Activated T-helper 1 cell treated with Interleukin-2 at 50 U/mL for 16 hours (primary cell): Measurements from ENCODE around the gene CSTB.
A peak's percentile ranks its signal among the peaks of the same experiment; 100 is the strongest.

ENCODE experiments used
- DNase-seq: peaks from one replicate; pipeline ENCODE4 v3.0.0-alpha.2; 2020; ENCODE audit warnings: low read depth

Gene CSTB

DNA sequence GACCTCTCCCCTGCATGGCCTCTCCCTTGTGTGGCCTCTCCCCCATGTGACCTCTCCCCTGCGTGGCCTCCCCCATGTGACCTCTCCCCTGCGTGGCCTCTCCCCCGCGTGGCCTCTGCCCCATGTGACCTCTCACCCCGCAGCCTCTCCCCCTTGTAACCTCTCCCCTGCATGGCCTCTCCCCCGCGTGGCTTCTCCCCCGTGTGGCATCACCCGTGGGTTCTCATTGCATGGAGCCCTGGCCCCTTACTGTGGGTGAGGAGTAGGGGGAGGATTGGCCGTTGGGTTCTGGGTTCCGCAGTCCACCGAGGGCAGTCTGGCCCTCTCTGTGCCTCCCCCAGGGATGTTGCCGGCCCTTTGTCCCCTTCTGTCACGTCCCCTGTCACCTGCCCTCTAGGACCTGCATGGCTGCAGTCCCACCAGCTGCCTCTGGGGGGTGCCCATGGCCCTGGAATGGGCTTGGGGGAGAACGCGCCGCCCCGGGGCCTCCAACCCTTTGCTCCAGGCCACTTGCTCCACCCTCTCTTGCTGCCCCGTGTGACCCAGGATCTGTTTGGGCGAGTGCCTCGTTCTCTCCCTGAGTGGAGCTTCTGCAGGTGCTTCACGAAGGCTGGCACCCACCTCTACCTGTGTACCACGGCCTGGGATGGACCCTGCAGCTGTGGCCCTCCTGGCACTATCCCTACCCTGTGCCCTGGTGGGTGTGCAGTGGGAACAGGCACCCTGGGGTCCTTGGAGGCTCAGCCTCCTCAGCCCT is 34.6 kb upstream of the CSTB start:
- peak; percentile 69 for DNase-seq

DNA sequence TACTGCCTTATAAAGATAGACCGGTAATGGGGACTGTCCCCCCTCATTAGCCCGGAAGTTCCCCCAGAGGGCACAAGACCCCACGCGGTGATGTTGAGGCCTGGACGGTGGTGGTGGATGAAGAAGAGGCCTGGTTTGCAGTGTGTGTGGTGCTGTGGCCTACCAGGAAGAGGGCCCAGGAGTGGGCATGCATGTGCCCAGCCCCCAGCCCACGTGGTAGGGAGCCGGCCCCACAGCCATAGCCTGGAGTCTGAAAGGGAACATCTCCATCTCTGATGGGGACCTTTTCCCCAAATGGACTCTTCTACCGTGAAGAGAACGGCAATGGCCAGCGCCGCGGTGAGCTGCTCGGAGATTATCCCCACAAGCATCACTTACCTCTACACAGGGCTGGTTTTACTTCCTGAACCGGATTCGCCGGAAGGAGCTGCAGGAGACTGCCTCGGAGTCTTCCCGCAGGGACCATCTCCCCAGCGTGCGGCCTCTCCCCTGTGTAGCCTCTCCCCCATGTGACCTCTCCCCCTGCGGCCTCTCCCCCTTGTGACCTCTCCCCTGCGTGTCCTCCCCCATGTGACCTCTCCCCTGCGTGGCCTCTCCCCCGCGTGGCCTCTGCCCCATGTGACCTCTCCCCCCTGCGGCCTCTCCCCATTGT is 33.9 kb upstream of the CSTB start:
- no peak for DNase-seq

DNA sequence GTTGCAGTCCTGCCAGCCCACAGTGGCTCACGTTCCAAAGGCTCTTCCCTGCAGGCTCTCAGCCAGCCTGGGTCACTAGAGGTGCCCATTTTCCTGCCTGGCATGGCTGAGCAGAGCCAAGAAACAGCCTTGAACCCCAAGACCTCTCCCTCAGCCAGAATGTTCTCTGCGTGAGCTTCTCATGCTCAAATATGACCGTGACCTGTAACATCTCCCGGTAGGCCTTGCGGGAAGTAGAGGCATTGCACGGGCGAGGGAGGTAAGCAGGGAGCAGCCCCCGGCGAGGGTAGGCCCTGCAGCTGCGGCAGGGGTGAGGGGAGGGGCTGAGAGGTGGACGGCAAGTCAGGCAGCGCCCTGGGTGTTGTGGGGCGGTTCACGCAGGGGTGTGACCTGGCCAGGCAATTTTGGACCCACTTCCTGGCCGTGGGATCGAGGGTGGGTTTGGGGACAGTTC is 33.3 kb upstream of the CSTB start:
- no peak for DNase-seq

DNA sequence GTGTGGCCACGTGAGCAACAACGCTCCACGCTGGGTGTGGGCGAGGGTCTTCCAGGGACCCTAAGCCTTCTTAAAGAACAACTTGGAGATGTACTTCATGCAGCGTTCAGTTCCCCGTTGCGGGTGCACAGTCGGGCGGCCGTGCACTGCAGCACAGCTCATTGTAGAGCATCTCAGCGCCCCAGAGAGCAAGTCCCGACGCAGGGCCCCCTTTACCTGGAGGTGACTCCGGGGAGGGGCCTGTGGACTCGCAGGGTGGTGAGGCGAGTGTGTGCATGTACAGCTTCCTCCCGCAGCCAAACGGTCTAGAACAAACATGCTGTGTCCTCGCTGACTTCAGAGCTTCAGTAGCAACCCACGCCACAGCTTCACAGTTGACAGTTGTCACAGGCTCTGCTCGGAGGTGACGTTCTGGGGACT is 32.7 kb upstream of the CSTB start:
- no peak for DNase-seq

DNA sequence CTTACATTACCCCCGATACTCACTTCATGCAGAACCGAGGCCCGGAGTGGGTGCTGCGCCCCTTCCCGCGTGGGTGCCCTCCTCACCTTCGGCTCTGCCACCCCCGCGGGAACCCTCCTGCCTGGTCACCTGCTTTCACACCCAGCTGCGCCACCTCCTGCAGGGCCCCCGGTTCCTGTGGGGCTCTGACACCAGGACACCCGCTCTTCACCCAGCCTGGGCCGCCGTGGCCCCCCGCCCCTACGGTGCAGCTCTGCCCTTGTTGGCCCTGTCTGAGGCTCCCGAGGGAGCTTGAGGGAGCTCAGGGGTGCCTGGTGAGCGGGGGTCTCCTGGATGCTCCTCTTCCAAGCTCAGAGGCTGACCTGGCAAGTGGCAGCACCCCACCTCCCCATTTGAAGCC is 32.3 kb upstream of the CSTB start:
- DNase-seq, result no peak

GRCh38 chr21:43806017-43806710 is 30.1 kb upstream of the CSTB start:
- no peak for DNase-seq

DNA sequence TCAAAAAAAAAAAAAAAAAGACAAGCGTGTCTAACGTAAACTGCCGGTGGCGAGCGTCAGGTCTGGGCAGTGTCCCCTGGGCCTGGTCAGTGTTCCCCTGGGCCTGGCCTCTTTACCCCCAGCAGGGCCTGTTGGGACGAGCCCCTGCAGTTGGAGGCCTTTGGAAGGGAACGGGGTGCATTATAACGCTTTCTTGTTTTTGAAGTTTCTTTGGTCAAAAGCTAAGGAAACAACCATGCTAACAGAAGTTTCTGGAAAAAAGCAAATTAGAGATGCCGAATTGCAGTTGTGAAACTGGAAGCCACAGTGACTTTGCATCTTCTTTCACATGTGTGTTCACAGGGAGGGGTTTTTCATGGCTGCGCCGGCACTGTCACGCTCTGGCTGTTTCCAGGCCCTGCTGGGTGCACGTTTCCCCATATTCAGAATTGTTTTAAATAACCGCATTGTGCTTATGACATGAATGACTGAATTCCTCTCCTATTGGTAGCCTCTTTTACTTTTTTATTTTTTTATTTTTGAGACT is 29.2 kb upstream of the CSTB start:
- DNase-seq, result no peak

DNA sequence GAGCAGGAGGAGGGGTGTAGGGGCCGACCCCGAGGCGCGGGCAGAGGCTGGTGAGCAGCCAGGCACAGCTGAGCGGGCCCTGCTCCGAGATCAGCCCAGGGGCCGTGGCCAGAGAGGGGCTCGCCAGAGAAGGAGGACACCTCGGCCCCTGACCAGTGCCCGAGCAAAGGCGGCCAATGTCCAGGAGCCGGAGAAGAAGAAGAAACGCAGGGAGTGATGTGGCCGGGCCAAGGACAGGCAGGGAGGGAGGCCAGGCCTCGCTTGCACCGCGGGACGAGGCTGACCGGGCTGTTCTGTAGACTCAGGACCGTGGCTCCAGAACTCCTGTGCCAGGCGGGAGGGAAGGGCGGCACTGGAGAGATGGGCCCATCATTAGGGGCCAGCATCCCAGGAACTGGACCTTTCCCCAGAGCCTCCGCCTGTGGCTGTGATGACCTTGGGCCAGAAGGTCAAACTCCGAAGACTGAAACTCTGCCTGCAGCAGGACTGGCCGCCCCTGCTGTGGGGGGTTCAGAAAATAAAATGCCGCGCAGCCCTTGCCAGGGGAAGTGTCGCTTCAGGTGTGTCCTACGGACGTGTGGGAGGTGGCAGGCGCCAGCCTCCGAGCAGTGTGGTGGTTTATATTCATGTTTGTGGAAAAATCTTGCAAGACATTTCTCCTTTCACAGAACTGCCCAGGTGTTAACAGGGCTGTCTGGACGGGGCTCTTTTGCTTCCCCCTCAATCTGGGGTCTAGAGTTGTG is 27.6 kb upstream of the CSTB start:
- no peak for DNase-seq

DNA sequence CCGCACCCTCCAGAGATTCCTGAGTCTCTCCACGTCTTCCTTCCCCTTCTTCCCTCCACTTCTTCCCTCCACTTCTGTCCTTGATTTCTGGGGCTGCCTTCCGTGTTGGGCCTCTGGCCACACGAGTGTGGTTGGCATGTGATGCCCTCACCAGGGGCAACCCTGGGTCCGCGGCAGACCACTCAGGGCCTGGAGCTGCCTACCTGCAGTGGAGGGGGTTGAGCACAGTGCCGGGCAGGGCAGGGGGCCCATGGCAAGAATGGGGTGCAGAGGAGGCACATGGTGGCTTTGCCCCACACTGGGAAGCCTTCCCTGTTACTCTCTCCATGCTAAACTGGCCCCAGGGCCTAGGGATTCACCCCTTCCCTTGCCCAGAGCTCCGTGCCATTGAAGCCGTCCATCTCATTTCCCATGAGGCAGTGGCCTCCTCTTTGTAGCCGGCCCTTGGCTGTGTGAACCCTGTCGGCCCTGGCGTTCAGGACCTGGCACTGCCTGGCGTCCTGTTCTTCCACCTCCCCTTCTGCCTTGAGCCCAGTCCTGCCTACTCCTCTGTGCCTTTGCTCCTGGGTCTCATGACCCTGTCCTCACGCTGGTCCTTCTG is 26.7 kb upstream of the CSTB start:
- DNase-seq, result no peak

DNA sequence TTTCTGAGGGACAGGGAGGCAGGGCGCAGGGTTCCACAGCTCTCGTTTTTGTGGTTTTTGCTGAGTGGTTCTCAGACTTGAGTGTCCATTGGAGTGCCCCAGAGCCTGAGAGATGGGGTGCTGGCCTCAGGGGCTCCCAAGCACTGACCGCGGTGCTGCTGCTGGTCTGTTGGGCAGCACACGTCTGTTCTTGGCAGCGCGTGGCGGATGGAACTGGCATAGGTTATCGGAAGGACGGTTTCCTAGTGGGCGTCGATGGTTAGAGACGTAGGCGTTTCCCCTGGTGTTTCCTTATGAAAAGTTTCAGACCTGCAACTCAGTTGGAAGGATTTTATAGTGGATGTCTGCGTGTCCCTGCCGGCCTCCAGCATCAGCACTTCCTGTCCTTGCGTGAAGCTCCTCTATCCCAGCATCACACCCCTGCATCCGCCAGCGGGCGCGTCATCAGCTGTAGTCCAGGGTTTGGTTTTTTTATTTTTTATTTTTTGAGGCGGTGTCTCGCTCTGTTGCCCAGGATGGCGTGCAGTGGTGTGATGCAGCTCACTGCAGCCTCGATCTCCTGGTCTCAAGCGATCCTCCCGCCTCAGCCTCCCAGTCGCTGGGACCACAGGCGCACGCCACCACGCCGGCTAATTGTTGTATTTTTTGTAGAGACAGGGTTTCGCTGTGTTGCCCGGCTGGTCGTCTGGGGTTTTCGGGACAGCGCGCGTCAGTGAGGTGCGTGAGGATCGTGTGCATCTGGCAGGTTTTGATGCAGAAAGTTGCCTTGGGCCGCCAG is 25.1 kb upstream of the CSTB start:
- no peak for DNase-seq

- DNase-seq, result no peak
Measured at GRCh38 chr21:43800566-43800965, 24.5 kb upstream of the CSTB start.

GRCh38 chr21:43800124-43800523 is 24.0 kb upstream of the CSTB start:
- no peak for DNase-seq

GRCh38 chr21:43799301-43799840 is 23.3 kb upstream of the CSTB start:
- no peak for DNase-seq

DNA sequence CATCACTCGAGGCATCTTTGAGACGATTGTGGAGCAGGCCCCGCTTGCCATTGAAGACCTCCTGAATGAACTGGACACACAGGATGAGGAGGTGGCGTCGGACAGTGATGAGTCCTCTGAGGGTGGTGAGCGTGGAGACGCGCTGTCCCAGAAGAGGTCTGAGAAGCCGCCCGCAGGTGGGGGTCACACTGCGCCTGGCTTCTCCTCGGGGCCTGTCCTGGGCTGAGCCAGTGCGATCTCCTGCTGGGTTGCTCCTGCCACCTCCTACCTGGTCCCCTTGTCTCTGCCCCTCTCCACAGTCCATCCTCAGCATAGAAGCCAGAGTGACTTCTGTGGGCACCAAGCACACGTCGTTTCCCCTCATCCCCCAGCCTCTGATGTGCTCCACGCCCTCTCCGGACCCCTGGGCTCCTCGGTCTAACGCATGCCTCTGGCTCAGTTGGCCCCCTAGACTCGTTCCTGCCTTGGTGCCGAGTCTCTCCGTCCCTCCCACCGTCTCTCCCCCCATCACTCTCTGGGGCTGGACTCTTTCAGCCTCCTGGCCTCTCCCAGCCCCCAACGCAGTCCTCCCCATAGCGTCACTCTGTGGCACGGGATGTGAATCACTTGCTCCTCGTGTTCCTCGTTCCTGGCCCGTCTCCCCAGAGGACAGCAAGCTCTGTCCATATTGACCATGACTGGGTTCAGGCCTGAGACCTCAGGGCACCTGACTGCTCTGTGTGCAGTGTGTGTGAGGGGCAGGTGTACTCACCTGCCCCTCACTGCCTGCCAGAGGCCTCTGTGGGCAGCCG is 22.0 kb upstream of the CSTB start:
- DNase-seq, result no peak

- DNase-seq, result no peak
Measured at GRCh38 chr21:43797415-43797814, 21.3 kb upstream of the CSTB start.

DNA sequence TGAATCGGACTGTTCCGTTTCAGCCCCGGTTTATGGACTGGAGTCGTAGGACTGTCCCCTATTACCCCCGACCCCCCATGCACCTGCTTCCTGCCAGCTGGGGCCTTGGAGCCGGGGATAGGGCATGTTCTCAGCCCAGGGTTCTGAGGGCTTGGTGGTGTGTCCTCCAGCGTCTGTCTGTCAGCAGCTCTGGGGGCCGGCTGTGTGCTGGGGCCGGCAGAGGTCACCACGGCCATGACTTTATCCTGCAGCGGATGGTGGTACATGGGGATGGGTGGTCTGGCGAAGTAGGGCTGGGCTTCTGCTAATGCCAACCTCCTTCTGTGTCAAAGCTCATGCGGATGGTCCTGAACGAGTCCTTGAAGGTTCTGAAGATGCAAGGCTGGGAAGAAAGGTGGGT is 18.7 kb upstream of the CSTB start:
- DNase-seq, result no peak

GRCh38 chr21:43794311-43794710 is 18.2 kb upstream of the CSTB start:
- no peak for DNase-seq

DNA sequence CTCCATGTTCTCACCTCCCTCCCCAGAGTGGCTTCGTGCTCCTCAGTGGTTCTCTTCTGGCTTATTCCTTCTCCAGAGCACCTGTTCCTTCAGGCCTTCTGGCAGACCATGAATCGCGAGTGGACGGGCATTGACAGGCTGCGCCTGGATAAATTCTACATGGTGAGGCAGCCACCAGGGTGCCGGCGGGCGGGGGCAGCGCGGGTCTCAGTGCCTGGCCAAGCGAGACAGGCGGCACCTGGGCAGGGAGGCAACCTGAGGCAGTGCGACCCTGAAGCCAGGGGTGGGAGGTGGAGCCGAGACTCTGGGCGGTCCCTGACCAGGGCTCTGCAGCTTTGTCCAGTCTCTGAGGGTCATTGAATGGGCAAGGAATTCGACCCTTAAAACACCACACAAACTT is 17.1 kb upstream of the CSTB start:
- no peak for DNase-seq

DNA sequence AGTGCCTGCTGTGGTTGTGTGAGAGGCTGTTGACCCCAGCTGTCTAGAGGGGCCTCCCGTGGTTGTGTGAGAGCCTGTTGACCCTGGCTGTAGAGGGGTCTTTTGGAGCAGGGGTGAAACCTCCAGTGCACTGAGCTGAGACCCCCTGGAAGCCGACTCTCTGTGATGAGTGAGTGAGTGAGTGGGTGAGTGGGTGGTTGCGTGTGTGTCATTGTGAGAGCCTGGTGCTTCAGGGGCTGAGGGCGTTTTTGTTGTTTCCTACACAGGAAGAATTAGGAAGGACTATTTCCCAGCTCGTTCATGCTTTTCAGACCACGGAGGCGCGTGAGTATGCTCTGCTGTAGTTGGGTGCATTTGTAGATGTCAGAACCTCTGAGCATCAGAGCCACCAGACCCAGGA is 16.3 kb upstream of the CSTB start:
- DNase-seq, result no peak

DNA sequence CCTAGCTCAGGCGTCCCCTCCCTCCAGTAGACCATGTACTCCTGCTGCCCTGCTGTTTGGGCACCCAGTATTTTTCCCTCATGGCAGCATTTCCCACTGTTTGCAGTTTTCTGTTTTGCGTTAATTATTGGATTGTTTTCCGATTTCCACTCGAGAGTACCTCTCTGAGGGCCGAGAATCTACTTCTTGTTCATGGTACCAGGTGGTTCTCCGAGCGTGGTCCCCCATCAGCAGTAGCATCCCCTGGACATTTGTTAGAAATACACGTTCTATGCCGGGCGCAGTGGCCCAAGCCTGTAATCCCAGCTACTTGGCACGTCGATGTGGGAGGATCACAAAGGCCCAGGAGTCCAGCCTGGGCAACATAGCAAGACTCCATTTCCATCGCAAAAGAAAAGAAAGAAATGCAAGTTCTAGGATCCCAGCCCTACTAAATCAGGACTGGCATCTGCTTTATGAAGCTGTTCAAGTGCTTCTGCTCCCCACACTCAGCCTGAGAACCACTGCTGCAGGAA is 14.0 kb upstream of the CSTB start:
- DNase-seq, result no peak
